Sigmoid colon (tissue), 4 donors: Measurements from ENCODE around the gene KCNA10.

Source experiments
- CTCF ChIP-seq, 4 experiments: fragments of 450-650 bp in 3 of 4; fragments of 200-600 bp in 1 of 4; IDR thresholded peaks; one replicate each; pipeline ENCODE4 v1.5.1; 2016 to 2019; ENCODE audit warnings: antibody characterized with exemption in 4 of 4, mild to moderate bottlenecking in 3 of 4, moderate library complexity in 2 of 4
- EP300 ChIP-seq, 4 donors: sonication (generic); formaldehyde crosslinking; IDR thresholded peaks; one replicate each; pipeline ENCODE4 v1.6.1; 2017; ENCODE audit warnings: antibody characterized with exemption in 4 of 4
- POLR2A ChIP-seq, 2 donors: fragments of 450-650 bp; IDR thresholded peaks; one replicate each; pipeline ENCODE4 v1.6.1; 2016; ENCODE audit warnings: antibody characterized with exemption in 2 of 2, mild to moderate bottlenecking in 2 of 2, moderate library complexity in 2 of 2
- POLR2AphosphoS5 ChIP-seq, 4 donors: sonication (generic); formaldehyde crosslinking; IDR thresholded peaks; one replicate each; pipeline ENCODE4 v1.6.1; 2017; ENCODE audit warnings: antibody characterized with exemption in 4 of 4

GRCh38 chr1:110503471-110503870, 15.5 kb downstream of the KCNA10 start:
- TF ChIP-seq POLR2A (IDR thresholded peaks at IDR 0.05), result no peak
- TF ChIP-seq CTCF (IDR thresholded peaks at IDR 0.05), result no peak
- no peak for TF ChIP-seq POLR2AphosphoS5 (IDR thresholded peaks at IDR 0.05)
- TF ChIP-seq EP300 (IDR thresholded peaks at IDR 0.05), result no peak
